CD4-positive, alpha-beta memory T cell (primary cell): ENCODE measurements around the gene WNK1. TPM values are rescaled to one million over a fixed set of nuclear protein-coding genes. Genes with fewer than 3 reads are reported as not detected.

Experiments
- CTCF ChIA-PET: fragments of 350-600 bp; sonication (Branson Sonifier 250); formaldehyde crosslinking; loops from one replicate; lab custom pipeline; 2021; ENCODE audit warnings: inconsistent platforms; ENCODE audit not compliant: partially characterized antibody; lab: Charles Lee
- POLR2A ChIA-PET: fragments of 350-600 bp; sonication (Branson Sonifier 250); formaldehyde crosslinking; loops from one replicate; lab custom pipeline; 2021; ENCODE audit not compliant: partially characterized antibody; lab: Charles Lee
- DNase-seq, 5 donors: peaks; one replicate each; pipeline versions ENCODE4 v3.0.0 to v3.0.0-alpha.2; 2020 to 2022; ENCODE audit warnings: mixed read lengths in 1 of 5
- H3K27ac ChIP-seq: one replicate; pipeline ENCODE4 v1.7.0; 2013; ENCODE audit warnings: low read depth, low read length
- H3K27me3 ChIP-seq: 2 replicates; pipeline ENCODE4 v1.7.0; 2013; ENCODE audit warnings: mild to moderate bottlenecking, low read length, moderate library complexity; ENCODE audit not compliant: insufficient read depth
- H3K36me3 ChIP-seq: 2 replicates; pipeline ENCODE4 v1.7.0; 2013; ENCODE audit warnings: mild to moderate bottlenecking, low read length, moderate library complexity; ENCODE audit not compliant: insufficient read depth
- H3K4me1 ChIP-seq: 2 replicates; pipeline ENCODE4 v1.7.0; 2013; ENCODE audit warnings: mild to moderate bottlenecking, low read length, moderate library complexity; ENCODE audit not compliant: insufficient read depth
- H3K4me3 ChIP-seq, 2 donors: one replicate each; pipeline ENCODE4 v1.7.0; 2013; ENCODE audit warnings: low read length in 2 of 2, mild to moderate bottlenecking in 1 of 2
- H3K9me3 ChIP-seq, 2 donors: one replicate each; pipeline ENCODE4 v1.7.0; 2013; ENCODE audit warnings: low read length in 2 of 2, control low read depth in 1 of 2; ENCODE audit not compliant: control insufficient read depth in 1 of 2
- H3K27ac Mint-ChIP-seq, 7 donors: one replicate each; pipeline ENCODE4 v1.8.0; 2020 to 2021; ENCODE audit warnings: mixed read lengths in 7 of 7, mild to moderate bottlenecking in 6 of 7, inconsistent platforms in 3 of 7, moderate library complexity in 3 of 7
- H3K27me3 Mint-ChIP-seq, 2 donors: one replicate each; pipeline ENCODE4 v1.8.0; 2020 to 2021; ENCODE audit warnings: mixed read lengths in 2 of 2
- H3K36me3 Mint-ChIP-seq, 2 donors: one replicate each; pipeline ENCODE4 v1.8.0; 2020 to 2021; ENCODE audit warnings: mixed read lengths in 2 of 2, inconsistent platforms in 1 of 2, mild to moderate bottlenecking in 1 of 2
- H3K4me1 Mint-ChIP-seq, 4 donors: one replicate each; pipeline ENCODE4 v1.8.0; 2020 to 2021; ENCODE audit warnings: mixed read lengths in 4 of 4, mild to moderate bottlenecking in 1 of 4
- H3K4me3 Mint-ChIP-seq, 8 donors: one replicate each; pipeline ENCODE4 v1.8.0; 2020 to 2021; ENCODE audit warnings: mixed read lengths in 8 of 8, mild to moderate bottlenecking in 7 of 8, moderate library complexity in 6 of 8, inconsistent platforms in 3 of 8
- H3K9me3 Mint-ChIP-seq, 8 donors: one replicate each; pipeline ENCODE4 v1.8.0; 2020 to 2021; ENCODE audit warnings: mixed read lengths in 8 of 8, mild to moderate bottlenecking in 5 of 8, inconsistent platforms in 3 of 8, moderate library complexity in 1 of 8
- intact Hi-C: fragments of 100-400 bp; cut with micrococcal nuclease; formaldehyde crosslinking; loops from one replicate; pipeline ENCODE4 v1.15.1; 2023
- polyA plus RNA-seq, 2 donors: library from polyadenylated mRNA; unstranded; fragments of 300-500 nt; fragmentation: Illumina TruSeq; gene quantifications; one replicate each; pipeline ENCODE4 v1.2.3, GENCODE V29; 2021
- total RNA-seq, 2 experiments: library from RNA; stranded (reverse); gene quantifications; one replicate each; pipeline ENCODE4 v1.2.3, GENCODE V29; 2021

WNK1 gene
- total and polyA plus RNA-seq, 4 experiments from 2014 or later = 4.5 to 194 (median 121) TPM

GRCh38 chr12:953776-954175 is 201.4 kb downstream of the WNK1 start:
- CTCF ChIA-PET = interaction anchor here (0.9 kb wide), 1 partner anchor 140 kb away, joined by 3 read pairs; no protein-coding TSS in a partner anchor
- Mint-ChIP-seq H3K27ac (no peak overlapping the region), H3K9me3 (no peaks in the 10 kb centered on the region), H3K27me3 (no peaks in the 10 kb centered on the region), H3K4me3 (no peak overlapping the region), H3K4me1 (peaks cover 3 to 12% (median 6%) of the 10 kb centered on the region in 4 donors), H3K36me3 (peaks cover 0 to 9% of the 10 kb centered on the region in 2 donors)
- Histone ChIP-seq H3K4me3 (no peak overlapping the region), H3K36me3 (no peaks in the 10 kb centered on the region), H3K4me1 (peaks cover under 1% of the 10 kb centered on the region), H3K9me3 (no peaks in the 10 kb centered on the region), H3K27me3 (no peaks in the 10 kb centered on the region), H3K27ac (no peak overlapping the region)
- no peak for DNase-seq
- POLR2A ChIA-PET = no interaction called here
- intact Hi-C loops = no loop called here

- Histone ChIP-seq H3K4me3 (no peak overlapping the region), H3K4me1 (no peaks in the 10 kb centered on the region), H3K9me3 (no peaks in the 10 kb centered on the region), H3K27me3 (no peaks in the 10 kb centered on the region), H3K27ac (no peak overlapping the region), H3K36me3 (no peaks in the 10 kb centered on the region)
- Mint-ChIP-seq H3K9me3 (no peaks in the 10 kb centered on the region), H3K4me3 (no peak overlapping the region), H3K27ac (no peak overlapping the region), H3K36me3 (no peaks in the 10 kb centered on the region), H3K27me3 (no peaks in the 10 kb centered on the region), H3K4me1 (peaks cover 0 to 3% (median 1%) of the 10 kb centered on the region in 4 donors)
- DNase-seq = no peak
- ChIA-PET POLR2A (no interaction called here), CTCF (no interaction called here)
- intact Hi-C loops = no loop called here
Measured at GRCh38 chr12:954741-955140, 202.4 kb downstream of the WNK1 start.

- no peaks in the 10 kb centered on the region for H3K9me3 Mint-ChIP-seq
- POLR2A ChIA-PET = no interaction called here
- CTCF ChIA-PET = no interaction called here
Measured at GRCh38 chr12:955939-956338, 203.6 kb downstream of the WNK1 start.

GRCh38 chr12:958588-959123 is 206.3 kb downstream of the WNK1 start:
- no peaks in the 10 kb centered on the region for H3K36me3 Mint-ChIP-seq
- POLR2A ChIA-PET = no interaction called here
- Histone ChIP-seq H3K9me3 (no peaks in the 10 kb centered on the region), H3K4me1 (no peaks in the 10 kb centered on the region), H3K36me3 (no peaks in the 10 kb centered on the region), H3K27me3 (no peaks in the 10 kb centered on the region), H3K4me3 (no peak overlapping the region), H3K27ac (no peak overlapping the region)
- no peaks in the 10 kb centered on the region for H3K4me1 Mint-ChIP-seq
- H3K27me3 Mint-ChIP-seq = no peaks in the 10 kb centered on the region
- H3K9me3 Mint-ChIP-seq = no peaks in the 10 kb centered on the region
- intact Hi-C loops = no loop called here
- CTCF ChIA-PET = interaction anchor here (0.6 kb wide), 1 partner anchor 627 kb away, joined by 3 read pairs; no protein-coding TSS in a partner anchor
- no peak overlapping the region for H3K27ac Mint-ChIP-seq
- no peak overlapping the region for H3K4me3 Mint-ChIP-seq
- DNase-seq = no peak

More at GRCh38 chr12:955939-956338, 203.6 kb downstream of the WNK1 start:
- no peak overlapping the region for H3K27ac ChIP-seq
- no peak overlapping the region for H3K27ac Mint-ChIP-seq
- no peaks in the 10 kb centered on the region for H3K4me1 Mint-ChIP-seq
- no peak overlapping the region for H3K4me3 Mint-ChIP-seq
- no peaks in the 10 kb centered on the region for H3K9me3 ChIP-seq
- no peaks in the 10 kb centered on the region for H3K27me3 Mint-ChIP-seq
- intact Hi-C loops = no loop called here
- H3K36me3 Mint-ChIP-seq = no peaks in the 10 kb centered on the region
- DNase-seq = no peak
- no peaks in the 10 kb centered on the region for H3K4me1 ChIP-seq
- no peaks in the 10 kb centered on the region for H3K27me3 ChIP-seq
- H3K36me3 ChIP-seq = no peaks in the 10 kb centered on the region
- no peak overlapping the region for H3K4me3 ChIP-seq

Other genes with a start within 250 kb of the WNK1 start
- gene NINJ2, start 89.1 kb upstream of the WNK1 start, total RNA-seq = 1 to 10 TPM; 3.7 to 4.5 TPM
- 10 to 100 TPM; 25.5 to 30.3 TPM for gene NINJ2, start 89.1 kb upstream of the WNK1 start, polyA plus RNA-seq
- 10 to 100 TPM; 30.7 to 31.5 TPM for gene RAD52, start 197.1 kb downstream of the WNK1 start, total RNA-seq
- 1 to 10 TPM in 1 of 2 donors, under 1 TPM in 1; 0.26 to 5.0 TPM for gene RAD52, start 197.1 kb downstream of the WNK1 start, polyA plus RNA-seq
- 10 to 100 TPM; 34.3 to 41.7 TPM for gene ERC1, start 238.6 kb downstream of the WNK1 start, total RNA-seq
- 10 to 100 TPM in 1 of 2 donors, 1 to 10 TPM in 1; 4.0 to 23.2 TPM for gene ERC1, start 238.6 kb downstream of the WNK1 start, polyA plus RNA-seq